ENCODE measurements around the gene RERE.

The RERE gene

DNA sequence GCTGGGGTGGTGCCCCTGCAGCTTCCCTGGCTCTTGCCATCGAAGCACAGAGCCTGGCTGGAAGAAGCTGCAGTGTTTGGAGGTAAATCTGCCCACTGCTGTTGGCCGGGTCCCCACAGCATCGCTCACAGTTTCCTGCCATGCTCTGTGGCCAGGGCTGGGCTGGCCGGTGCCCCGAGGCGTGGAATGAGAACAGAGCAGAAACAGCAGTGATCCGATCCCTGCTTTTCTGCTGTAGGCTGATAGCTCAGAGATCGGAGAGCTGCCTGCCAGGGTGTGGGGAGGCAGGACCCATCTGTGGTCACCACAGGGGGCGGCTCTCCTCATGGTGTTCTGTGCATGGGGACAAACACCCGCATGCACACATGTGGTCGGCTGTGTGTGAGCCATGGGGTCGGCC is 488.0 kb downstream of the RERE start:
- DNase-seq (ENCODE audit: low spot score): no peak

DNA sequence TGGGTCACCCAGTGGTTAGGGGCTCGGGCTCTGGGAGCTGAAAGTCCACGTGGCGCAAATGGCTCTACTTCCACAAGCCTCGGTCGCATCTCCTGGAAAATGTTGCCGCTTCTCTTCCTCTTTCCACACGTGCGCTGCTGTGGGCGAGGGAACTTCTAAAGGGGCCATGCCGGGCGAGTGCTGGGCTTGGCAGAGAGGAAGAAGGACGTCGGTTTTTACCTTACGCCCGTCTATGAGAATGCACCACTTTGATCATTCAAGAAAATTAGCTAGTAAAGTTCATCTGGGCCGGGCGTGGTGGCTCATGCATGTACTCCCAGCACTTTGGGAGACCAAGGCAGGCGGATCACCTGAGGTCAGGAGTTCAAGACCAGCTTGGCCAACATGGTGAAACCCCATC is 489.2 kb downstream of the RERE start:
- no peak for DNase-seq (ENCODE audit: low spot score)

DNA sequence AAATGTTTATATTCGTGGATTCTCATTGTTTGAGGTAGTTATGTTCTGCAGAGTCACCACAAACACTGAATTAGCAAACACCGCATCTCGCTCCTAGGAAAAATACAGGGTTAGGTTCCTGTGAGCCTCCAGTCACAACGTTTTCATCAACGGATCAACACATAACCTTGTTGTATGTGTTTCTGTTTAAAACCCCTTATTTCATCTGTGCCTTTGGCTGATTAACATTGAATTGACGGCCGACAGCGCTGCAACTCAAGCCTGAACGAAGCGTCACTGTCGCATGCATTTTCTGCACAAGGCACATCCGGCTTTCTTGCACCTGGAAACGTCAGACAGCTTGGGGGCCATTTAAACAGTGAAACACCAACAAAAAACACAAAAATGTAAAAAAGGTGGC is 491.2 kb downstream of the RERE start:
- DNase-seq (ENCODE audit: low spot score): no peak

GRCh38 chr1:8325771-8326170 is 491.7 kb downstream of the RERE start:
- DNase-seq (ENCODE audit: low spot score): no peak

- no peak for DNase-seq (ENCODE audit: low spot score)
These were observed 493.1 kb downstream of the RERE start for GRCh38 chr1:8324176-8324810.

- DNase-seq (ENCODE audit: low spot score): no peak
These were observed 493.7 kb downstream of the RERE start for GRCh38 chr1:8323706-8324105.

DNA sequence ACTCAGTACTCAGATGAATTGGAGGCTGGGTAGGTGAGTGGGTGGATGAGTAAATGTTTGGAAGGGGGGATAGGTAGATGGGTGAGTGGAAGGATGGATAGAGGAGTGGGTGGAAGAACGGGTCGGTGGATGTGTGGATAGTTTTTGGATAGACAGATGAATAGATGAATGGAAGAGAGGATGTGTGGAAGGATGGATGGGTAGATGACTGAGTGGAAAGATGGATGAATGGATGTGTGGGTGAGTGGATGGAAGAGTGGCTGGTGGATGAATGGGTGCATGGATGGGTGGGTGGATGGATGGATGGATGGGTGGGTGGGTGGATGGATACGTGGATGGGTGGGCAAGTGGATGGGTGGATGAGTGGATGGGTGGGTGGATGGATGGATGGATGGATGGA is 495.8 kb downstream of the RERE start:
- DNase-seq (ENCODE audit: low spot score): no peak

DNA sequence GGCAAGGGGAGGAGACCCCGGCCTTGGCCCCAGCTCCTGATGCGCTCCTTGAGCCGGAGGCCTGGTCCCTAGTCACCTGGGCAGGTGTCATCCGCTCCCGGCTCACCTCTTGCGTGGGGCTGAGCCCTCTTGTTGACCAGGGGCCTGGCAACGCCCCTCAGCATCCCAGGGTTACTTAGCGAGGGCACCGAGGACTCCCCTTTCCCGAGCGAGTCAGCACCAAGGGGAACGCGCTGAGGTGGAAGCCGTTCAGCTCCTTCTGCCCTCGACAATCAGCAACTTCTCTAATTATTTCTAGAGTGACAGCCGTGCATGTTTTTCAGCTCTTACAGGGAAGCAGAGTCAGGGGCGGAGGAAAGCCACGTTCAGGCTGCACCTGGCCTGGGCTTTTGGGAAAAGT is 499.0 kb downstream of the RERE start:
- DNase-seq (ENCODE audit: low spot score): peak; percentile 4

DNA sequence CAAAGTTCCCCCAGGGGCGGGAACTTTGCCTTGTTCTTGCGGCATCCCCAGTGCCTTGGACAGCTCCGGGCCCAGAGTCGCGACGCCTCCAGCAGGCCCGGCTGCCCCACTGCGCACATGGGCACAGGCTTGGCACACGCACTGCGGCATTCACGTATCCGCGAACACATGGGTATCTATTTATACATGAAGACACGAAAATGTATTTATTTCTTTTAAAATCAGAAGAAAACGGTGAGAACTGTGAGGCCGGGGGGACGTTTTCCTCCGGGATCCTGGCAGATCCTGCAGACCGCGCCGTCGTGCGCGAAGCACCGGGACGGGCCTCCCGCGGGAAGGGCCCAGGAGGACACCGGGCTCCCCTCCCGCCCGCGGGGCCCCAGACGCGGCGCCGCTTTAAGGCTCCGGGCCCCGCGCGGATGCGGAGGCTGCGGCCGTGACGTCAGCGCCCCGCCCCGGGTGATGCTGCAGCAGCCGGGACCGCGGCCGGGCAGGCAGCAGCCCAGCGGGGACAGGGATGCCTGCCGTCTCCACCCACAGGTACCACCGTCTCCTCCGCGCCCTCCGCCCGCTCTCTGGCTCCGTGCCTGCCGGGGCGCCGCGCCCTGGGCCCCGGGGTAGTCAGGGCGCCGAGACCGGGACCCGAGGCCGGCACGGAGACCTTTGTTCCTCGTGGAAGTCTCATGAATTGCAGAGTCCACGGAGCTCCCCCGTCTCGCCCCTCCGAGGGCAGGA is 499.6 kb downstream of the RERE start, which contains the start of gene SLC45A1:
TSS of gene SLC45A1 (plus strand) at position 468 of the 735 bp plus-strand sequence. CDS start 6,216 bp downstream, outside the sequence.
- DNase-seq (ENCODE audit: low spot score): peak; percentile 61

GRCh38 chr1:8315573-8316475 is 501.6 kb downstream of the RERE start:
- DNase-seq (ENCODE audit: low spot score): peak; percentile 6

DNA sequence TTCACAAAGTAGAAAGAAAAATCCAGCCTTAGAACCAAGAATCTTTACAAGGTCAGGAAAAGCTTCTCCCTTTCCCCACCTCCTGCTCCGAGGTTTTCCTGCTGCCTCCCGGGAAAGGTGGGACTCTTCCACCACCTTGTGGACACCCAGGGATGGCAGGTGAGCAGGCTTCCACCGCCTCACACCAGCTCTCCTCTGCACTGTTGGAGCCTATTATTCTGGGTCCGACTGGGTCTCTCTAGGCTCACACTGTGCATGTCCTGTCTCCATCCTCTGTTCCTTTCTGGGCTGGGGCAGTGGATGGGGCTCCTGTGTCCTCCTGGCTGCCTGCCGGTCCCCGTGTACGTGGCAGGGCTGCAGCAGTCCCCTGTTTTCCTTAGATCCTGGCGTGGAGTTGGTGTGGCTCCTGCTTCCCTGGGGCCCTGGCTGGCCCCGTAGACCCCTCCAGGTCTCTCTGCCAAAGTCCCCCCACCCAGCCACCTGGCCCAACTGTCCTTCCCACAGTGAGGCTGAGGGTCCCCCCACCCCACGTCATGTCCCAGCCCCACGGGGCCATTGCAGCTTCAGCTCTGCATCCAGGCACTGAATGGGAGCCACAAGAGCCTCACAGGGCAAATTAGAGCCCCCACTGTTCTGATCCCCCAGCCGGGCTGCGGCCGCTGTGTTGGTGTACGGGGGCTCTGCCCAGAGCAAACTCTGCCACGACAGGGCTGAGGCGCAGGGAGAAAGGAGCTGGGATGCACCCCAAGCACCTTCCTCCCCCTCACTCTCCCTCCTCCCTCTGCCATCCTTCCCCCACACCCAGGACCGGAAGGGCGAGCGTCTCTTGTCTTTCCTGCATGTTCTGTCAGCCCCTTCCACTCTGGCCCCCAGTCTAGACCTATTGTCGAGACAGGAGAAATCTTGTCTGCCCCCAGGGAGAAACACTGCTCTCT is 502.8 kb downstream of the RERE start:
- DNase-seq (ENCODE audit: low spot score): peak; percentile 79

GRCh38 chr1:8313231-8313630 is 504.2 kb downstream of the RERE start:
- DNase-seq (ENCODE audit: low spot score): no peak

- DNase-seq (ENCODE audit: low spot score): no peak
These were observed 504.9 kb downstream of the RERE start for GRCh38 chr1:8312235-8313218.

DNA sequence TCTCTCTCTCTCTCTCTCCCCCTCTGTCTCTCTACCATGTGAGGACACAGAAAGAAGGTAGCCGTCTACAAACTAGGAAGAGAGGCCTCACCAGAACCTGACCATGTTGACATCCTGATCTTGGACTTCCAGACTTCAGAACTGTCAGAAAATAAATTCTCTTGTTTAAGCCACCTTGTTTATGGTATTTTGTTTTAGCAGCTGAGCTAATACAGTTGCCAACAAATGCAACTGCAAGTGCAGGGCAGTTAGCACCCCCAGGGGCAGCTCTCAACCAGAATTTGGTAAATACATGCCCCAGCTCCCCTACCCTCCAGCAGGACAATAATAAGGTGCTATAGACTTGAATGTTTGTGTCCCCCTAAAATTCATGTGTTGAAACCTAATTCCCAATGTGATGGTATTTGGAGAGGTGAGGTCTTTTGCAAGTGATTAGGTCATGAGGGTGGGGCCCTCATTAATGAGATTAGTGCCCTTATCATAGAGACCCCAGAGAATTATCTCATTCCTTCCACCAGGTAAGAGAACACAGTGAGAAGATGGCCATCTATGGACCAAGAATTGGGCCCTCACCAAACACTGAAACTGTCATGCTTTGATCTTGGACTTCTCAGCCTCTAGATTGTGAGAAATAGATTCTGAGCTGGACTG is 506.2 kb downstream of the RERE start:
- no peak for DNase-seq (ENCODE audit: low spot score)

DNA sequence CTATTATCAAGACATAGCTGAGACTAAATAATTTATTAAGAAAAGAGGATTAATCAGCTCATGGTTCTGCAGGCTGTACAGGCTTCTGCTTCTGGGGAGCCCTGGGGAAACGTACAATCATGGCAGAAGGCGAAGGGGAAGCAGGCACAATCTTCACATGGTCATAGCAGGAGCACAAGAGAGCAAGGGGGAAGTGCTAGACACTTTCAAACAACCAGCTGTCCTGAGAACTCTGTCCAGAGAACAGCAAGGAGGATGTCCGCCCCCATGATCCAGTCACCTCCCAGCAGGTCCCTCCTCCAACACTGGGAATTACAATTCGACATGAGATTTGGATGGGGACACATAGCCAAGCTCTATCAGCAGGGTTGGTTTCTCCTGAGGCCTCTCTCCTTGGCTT is 509.8 kb downstream of the RERE start:
- DNase-seq (ENCODE audit: low spot score): no peak

GRCh38 chr1:8303876-8304275 is 513.6 kb downstream of the RERE start:
- no peak for DNase-seq (ENCODE audit: low spot score)

GRCh38 chr1:8303141-8303540 is 514.3 kb downstream of the RERE start:
- DNase-seq (ENCODE audit: low spot score): no peak

Measured in kidney tubule cell (primary cell).